Cerebellar nuclear complex (tissue), 1 donor: ENCODE data around the gene ASTN2.

Experiments used
- DNase-seq, 2 experiments: peaks; one replicate each; lab custom pipeline; 2025; lab: John Stamatoyannopoulos, UW

Gene ASTN2

DNA sequence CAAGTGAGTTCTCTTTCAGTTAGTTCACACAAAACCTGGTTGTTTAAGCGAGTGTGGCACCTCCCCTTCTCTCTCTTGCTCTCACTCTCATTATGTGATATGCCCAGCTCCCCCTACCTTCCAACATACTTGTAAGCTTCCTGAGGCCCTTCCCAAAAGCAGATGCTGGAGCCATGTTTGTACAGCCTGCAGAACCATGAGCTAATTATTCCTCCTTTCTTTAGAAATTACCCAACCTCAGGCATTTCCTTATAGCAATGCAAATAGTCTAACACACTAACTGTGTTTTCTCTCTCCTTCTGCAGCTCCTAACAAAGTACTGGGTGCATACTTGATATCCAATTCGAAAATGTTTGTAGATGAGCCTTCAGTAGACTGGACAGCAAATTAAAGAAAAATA lies 665.1 kb downstream of the ASTN2 start:
- DNase-seq, result no peak

DNA sequence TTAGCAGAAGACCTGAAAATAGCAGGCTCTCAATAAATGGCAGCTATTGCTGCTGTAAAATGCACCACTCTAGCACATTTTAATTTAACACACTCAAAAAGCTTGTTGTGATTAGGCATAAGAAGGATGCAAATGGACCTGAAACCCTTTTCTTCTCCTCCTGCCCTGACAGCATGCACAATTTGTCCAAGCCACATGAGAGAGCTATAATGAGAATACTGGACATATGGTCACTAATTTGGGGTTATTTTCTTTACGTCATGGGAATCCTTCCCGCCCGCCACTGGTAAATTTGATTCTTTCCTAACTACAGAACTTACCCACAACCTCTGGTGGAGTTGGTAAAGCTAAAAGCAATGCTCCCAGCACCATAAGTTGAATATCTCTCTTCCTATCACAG lies 665.7 kb downstream of the ASTN2 start:
- DNase-seq, result peak in 1 of 2 experiments; percentile 26

DNA sequence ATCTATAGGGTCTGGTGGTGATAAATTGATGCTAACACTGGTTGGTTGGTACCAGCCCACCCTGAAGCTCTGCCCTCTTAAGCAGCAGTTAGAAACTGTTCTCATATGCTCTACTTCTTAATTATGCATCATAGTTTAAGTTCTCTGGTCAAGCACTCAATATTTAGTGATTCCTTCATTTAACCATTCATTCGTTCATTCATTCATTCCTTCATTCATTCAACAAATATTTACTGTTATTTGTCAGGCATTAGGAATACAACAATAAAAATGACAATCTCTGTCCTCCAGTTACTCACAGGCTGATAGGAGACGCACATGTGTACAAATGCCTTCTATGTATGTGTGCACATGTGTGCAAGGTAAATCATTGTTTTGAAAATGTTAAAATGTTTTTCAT lies 673.1 kb downstream of the ASTN2 start:
- no peak for DNase-seq

DNA sequence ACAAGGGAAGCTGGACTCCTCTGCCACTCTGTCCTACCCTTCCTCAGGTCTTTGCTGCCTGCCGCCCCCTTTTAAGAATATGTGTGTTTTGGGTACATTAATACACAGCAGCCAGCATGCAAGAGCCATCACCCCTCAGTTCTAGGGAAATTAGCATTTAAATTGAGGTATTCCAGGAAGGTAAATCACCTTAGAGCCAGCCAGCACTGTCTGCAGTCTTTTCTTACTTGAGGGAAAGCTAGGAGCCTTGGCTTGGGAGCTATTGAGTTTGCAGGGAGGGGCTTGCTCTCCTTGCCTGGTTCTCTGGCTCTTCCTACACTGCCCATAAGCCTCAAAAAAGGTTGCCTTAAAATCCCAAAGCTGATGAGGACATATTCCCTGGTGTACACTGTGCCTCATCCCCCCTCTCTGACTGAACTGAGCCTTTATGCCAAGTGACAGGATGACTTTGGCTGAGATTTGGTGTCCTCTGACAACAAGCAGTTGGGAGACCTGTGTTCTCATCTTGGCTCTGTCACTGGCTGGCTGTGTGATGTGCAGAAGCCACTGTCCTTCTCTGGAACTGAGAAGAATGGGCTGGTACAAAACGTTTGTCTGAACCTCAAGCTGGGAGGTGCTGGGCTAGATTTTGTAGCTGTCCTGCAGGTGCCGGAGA lies 673.6 kb downstream of the ASTN2 start:
- DNase-seq, result no peak

DNA sequence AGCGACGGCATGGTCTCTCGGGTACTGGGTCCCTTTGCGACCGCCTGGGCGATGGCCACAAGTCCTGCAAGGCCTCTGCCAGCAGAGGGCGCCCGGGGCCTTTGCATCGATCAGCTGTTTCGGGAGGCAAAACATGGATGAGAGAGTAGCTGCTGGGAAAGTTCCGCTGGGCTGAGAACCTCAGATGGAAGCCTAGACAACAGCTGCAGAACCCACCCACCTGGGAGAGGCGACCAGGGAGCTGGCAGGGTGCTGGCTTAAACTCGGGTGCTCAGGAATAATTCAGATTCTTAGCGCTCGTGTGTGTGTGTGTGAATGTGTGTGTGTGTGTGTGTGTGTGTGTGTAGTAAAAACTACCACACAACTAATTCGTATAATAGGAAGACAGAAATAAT lies 677.7 kb downstream of the ASTN2 start:
- peak; percentile 11 to 75 for DNase-seq

DNA sequence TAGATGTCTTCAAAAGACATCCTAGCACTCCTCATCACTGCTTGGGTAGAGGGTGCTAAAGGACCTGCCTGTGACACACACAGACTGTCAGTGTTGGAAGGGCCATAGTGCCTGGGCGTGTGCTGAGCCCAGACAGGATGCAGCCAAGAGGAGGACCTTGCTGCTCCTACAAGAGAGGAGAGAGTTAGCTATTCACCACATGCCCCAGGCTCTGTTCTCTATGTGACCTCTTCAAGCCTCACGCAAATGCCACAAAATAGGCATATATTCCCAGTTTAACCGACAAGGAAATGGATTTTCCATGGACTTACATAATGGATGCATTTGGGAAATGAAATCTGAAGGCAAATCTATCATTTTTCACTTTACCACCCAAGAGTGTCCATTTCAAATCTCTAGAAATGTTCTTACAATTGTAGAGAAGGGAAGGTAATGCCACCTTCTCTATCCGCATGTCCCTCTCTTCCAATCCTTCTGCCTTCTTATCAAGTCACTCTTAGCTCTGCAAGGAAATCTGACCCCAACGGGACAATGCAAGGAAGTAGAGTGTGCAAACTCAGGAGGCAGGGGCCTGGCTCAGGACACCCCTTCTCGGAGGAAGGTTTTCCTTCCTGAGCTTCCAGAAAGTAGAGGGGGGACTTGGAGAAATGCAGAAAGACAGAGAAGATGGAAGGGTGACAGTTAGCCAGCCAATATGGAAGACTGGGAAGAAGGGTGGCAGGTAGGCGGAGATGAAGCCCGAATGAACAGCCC lies 678.3 kb downstream of the ASTN2 start:
- no peak for DNase-seq

DNA sequence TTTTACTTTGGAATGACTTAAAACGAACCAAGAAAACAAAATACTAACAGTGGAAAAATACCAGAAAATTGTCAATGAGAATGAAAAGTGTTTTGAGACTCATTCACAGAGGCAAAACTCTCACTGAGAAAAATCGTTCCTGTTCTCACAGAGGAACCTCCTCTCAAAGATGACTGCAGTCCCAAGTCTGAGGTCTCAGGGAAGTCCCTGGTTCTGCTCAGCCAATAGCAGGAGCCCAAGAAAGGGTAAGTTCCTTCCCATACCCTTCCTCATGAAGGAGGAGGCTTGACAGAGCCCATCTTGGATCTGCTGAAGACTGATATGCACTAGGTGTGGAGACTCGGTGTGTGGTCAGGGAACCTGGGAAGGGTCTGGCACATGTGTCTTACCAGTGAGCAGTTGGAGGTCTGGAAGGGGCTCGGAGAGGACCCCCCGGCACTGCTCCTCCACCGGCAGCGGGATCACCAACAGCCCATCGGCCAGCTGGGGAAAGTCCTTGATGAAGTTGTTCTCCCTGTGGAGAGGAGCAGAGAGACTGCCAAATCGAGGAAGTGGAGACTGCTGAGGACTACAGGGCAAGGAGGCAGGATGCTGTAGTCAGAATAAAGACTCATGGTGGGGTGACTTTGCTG lies 681.7 kb downstream of the ASTN2 start:
- DNase-seq, result no peak

DNA sequence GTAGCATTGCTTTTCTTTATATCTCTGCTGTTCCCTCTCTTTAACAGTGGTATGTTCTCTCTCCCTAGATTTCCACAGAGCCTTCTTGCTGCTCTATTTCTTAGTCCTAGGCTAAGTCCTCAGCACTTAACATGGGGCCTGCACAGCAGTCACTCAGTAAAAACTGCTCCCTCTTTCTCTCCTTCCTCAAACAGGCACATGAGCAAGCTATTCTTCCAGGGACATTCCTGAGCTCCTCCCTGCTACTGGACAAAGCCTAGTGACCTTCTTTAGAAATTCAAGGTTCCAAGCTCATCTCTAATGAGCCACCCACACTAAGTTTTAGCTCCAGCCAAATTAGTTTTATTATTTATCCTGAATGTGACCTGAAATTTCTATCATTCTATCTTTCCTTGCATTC lies 688.3 kb downstream of the ASTN2 start:
- no peak for DNase-seq

DNA sequence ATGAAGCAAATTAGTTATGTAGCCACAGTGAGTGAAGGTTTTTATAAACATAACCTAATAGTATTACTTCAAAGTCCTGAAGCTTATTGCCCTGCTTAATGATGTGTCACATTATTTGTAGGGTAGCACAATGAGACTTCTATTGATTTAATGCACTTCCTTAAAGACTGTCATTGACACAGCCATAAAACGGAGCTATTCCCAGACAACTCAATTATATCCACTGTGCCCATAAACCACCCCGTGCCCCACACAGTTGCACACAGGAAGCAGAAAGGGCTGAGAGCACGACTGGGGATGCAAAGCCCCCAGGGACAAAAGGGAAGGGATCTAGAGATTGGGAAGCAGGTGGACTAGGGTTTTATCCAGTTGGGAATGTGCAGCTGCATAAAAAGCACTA lies 690.7 kb downstream of the ASTN2 start:
- no peak for DNase-seq

DNA sequence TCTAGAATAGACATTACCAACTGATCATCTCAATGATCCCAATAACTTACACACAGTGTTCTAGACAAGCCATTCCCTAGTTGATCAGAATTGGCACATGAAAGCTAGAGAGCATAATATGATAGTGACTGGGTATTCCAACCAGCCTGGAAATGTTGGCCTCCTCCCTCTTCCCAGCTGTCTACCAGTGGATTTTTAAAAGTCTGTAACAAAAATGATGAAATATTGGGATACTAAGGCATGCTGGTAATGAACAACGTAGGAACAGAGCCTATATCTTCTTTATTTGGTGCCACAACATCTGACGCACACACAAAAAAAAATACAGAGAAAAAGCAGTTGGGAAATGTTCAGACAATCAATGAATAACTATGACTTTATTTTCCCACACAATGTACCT lies 692.9 kb downstream of the ASTN2 start:
- DNase-seq, result no peak

DNA sequence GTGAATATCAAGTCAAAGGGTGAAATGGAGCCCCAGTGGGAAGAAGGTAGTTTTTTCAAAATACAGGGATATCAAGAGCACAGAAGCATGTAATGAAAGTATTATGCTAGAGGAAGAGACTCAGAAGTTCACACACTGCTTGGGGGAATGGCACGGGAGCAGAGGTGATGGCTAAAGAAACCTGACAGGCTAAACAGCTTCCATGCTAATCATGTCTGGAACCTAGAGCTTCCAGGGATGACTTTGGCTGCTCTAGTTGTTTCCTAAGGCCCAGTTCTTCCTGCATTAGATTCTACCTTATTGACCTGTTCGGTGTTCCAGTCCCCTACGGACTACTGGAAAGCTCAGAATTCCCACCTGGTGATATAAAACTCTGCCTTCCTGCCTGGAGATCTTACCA lies 693.4 kb downstream of the ASTN2 start:
- no peak for DNase-seq

DNA sequence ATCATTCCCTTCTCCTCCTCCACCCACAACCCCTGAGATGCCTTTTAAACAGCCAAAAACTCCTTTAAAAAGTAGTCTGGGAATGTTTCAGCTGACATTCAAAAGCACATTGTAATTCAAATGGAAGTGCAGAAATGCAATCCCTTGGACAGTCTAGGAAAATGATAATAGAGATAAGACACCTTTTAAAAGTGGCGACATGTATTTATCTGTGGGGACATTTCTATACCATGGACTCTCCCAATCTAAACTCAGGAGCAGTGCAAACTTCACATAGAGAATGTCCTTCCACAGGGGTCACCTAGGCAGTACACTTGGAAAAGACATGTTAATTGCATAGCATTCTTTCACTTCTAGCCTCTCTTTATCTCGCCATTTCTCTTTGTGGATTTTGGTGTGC lies 694.7 kb downstream of the ASTN2 start:
- no peak for DNase-seq

DNA sequence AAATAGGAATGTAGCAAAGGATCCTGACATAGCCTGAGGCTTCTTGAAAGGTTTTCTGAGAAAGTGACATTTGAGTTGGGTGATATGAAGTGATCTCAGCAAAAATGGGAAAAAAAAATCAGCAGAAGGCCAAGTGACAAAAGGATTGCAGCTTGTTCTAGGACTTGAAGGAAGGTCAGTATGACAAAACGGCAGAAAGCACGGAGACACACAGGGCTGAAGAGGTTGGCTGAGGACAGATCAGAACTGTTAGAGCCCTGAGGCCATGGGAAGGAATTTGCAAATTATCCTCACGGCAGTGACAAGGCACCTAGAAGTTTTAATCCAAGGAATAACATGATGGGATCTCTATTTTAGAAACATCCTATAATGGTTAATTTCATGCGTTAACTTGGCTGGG lies 696.7 kb downstream of the ASTN2 start:
- no peak for DNase-seq

DNA sequence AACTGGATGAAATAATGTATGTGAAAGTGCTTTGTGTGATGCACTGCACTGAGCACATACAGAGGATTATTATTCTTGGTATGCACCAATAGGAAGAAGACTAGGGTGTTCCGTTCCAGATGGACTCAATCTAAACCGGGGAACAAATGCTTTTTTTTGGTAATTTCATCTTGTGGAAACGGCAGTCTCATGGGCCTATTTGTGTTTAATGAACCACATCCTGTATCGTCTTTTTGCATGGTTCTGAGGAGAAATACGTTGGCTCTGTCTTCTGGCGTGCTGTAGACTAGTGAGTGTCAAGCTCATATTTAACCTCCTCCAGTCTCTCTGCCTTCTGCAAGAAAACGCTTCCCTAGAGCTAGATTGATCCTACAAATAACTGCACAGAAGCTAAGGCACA lies 697.7 kb downstream of the ASTN2 start:
- no peak for DNase-seq

DNA sequence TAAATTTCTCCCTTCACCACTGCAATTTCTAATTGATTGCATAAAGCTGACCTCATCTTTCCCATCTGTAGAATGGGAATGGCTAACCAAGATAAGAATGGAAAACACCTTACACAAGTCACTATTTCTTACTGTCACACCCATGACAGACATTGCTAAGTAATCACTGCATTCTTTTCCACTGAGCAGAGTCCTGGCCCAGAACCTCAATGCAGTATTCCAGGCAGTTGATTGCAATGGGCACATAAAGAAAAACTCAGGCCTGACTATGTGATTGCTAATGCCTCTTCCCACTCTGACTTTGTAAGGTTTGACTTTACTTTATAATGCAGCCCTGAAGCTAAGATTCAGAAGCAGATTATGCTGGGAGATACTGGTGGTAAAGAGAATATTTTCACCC lies 698.4 kb downstream of the ASTN2 start:
- DNase-seq, result no peak

DNA sequence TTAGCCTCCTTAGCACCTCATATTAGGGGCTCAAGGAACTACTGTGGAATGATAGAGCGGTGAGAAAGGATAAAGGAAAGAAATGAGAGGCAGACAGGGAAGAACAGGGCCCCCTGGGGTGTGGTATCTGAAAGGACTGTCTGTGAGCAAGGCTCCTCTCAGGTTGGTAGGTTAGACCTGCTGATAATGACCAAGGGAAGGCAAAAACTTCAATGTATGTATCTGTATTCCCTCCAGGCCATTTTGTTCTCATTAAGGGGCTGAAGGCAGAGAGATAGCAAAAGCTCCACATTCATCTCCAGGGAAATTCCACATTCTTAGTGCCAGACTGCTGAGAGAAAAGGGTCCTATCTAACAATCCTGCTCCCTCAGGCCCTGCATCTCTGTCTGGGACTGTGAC lies 699.1 kb downstream of the ASTN2 start:
- no peak for DNase-seq

DNA sequence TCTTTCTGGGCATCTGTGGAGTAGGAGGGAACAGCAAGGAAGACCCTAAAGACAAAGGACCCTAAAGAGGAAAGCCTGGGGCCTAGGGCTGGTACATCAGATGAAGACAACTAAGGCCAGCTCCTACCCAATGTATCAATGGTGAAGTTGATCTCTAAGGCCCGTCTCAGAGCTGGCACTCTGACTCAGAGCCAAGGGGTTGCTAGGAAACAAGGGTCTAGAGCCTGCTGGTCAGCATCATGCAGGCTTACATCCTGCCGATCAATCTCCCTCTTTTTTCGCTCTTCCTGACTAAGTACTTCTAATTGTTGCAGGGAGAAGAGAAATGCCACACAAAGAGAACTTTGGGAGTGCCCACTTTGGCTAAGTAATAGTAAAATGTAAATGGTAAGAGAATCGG lies 701.6 kb downstream of the ASTN2 start:
- no peak for DNase-seq

DNA sequence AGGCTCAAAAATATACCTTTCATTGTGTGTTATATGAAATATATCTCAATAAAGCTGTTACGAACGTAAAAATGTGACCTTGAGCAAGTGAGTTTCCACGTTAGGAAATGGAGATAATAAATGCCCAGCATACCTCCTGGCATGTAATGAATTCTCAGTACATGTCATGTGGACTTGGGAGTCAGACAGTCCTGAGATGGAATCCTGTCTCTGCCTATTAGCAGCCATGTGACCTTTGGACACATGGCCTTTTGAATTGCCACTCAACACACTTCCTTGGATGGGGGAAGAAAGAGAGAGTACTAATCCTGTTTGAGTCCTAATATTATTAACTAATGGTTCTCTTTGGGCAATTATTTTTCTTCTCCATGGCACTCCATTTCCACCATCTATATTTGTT lies 702.1 kb downstream of the ASTN2 start:
- no peak for DNase-seq

DNA sequence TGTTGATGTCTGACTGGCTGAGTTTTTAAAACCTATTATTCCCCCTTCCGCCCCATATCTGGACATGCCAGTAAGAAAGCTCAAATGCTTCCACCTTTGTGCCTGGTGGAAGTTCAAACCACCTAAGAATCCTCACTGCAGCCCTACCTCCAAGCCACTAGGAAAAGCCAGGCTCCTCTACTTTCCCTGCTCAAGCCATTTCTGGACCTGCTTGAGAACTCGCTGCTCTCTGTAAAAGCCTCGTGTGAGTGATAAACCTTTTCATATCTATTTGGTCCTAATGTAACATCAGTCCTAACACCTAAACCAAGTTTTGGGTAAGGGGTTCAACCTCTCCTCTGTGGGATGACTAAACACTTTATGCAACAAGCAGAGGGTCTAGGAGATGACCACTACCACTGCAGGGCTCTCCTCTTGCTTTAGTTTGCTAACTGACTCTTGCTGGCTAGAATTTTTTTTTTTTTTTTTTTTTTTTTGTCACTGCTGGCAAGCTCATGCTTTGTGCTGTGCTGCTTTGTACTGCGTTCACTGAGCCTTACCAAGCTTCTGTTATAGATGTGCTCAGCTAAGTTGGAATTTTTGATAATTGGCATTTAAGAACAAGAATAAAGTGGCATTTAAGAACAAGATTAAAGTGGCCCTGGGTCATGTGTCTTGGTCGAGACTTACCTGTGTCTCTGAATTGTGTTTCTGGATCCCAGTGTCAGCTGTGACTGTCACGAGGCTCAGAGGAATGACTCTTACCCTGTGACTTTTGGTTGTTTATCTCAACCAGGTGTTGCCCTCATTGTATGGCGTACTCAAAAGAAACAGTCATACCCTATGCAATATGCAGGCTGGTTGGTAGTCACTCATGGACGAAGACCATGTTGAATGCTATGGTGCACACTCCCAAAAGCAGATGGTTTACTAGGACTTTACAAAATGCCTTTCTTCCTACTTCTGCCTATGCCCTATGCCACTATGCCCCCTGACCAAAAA lies 708.3 kb downstream of the ASTN2 start:
- peak in 1 of 2 experiments; percentile 33 for DNase-seq

DNA sequence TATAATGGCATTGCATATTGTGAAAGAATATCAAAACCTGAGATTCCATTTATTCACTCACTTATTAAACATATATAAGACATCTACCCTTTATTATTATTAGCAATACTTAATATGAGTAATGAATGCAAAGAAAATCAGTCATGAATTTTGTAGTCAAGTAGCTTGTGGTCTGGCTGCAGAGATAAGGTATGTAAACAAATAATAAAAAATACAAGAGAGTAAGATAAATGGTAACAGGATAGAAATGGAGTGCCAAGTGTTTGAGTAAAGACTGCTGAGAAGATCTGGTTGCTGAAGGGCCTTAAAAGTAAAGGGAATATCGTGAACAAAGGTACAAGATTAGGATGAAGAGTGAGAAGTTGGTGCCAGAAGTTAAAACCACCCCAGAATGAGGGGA lies 709.3 kb downstream of the ASTN2 start:
- no peak for DNase-seq

DNA sequence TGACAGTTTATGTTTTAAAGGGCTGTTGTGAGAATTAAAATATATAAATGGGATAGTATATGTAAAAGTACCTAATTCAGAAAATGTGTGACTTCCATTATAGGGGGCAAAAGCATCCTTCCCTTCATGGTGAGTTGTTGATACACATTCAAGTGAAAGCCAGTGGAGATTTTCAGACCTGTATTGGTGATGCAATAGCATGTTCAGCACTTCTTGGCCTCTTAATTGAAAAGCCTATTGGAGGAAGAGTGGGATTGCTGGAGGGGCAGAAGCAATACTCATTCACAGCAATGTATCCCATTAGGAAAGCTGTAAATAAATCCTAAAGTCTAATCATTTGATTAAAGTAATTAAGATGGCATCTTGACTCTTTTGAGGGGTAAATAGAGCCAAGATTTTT lies 710.4 kb downstream of the ASTN2 start:
- DNase-seq, result no peak

DNA sequence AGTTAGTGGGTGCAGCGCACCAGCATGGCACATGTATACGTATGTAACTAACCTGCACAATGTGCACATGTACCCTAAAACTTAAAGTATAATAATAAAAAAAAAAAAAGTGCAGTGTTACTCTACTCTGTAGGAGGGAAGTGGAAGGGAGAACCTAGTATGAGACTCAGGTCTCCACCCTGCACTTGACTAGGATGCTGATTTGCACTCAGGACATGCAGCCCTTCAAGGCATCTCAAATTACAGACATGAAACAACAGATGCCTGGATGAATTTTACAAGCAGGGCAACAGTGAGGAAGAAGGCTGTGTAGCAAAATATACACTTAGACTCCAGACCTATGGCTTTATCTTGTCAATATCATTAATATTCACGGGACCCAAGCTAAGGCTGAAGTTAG lies 711.2 kb downstream of the ASTN2 start:
- DNase-seq, result no peak
